ENCODE data around the gene SEL1L3.

SEL1L3 gene

GRCh38 chr4:25901030-25901430, 38.2 kb upstream of the SEL1L3 start:
- no peak for DNase-seq (ENCODE audit: low read depth)
- TF ChIP-seq CTCF (conservative IDR thresholded peaks at IDR 0.05; ENCODE audit: low read depth, low read length), result no peak
- no peak overlapping the region for H3K4me3 ChIP-seq (ENCODE audit: low read length)

GRCh38 chr4:25900310-25900709, 37.5 kb upstream of the SEL1L3 start:
- TF ChIP-seq CTCF (conservative IDR thresholded peaks at IDR 0.05; ENCODE audit: low read depth, low read length), result no peak
- H3K4me3 ChIP-seq (ENCODE audit: low read length), result no peak overlapping the region
- no peak for DNase-seq (ENCODE audit: low read depth)

GRCh38 chr4:25896776-25897539, 34.2 kb upstream of the SEL1L3 start:
- TF ChIP-seq CTCF (conservative IDR thresholded peaks at IDR 0.05; ENCODE audit: low read depth, low read length), result no peak
- no peak overlapping the region for H3K4me3 ChIP-seq (ENCODE audit: low read length)
- DNase-seq (ENCODE audit: low read depth), result no peak

GRCh38 chr4:25892796-25893195, 30.0 kb upstream of the SEL1L3 start:
- no peak overlapping the region for H3K4me3 ChIP-seq (ENCODE audit: low read length)
- TF ChIP-seq CTCF (conservative IDR thresholded peaks at IDR 0.05; ENCODE audit: low read depth, low read length), result no peak
- DNase-seq (ENCODE audit: low read depth), result no peak

GRCh38 chr4:25890571-25891485, 28.0 kb upstream of the SEL1L3 start:
- no peak overlapping the region for H3K4me3 ChIP-seq (ENCODE audit: low read length)
- no peak for DNase-seq (ENCODE audit: low read depth)
- peak; percentile 4 for TF ChIP-seq CTCF (conservative IDR thresholded peaks at IDR 0.05; ENCODE audit: low read depth, low read length)

- TF ChIP-seq CTCF (conservative IDR thresholded peaks at IDR 0.05; ENCODE audit: low read depth, low read length), result no peak
- H3K4me3 ChIP-seq (ENCODE audit: low read length), result no peak overlapping the region
- DNase-seq (ENCODE audit: low read depth), result no peak
These were observed 27.1 kb upstream of the SEL1L3 start for GRCh38 chr4:25889589-25890503.
